DND-41 (cell line): Measurements from ENCODE around the gene NKTR.

Source experiments
- CTCF ChIP-seq: IDR thresholded peaks from 2 replicates; pipeline ENCODE4 v1.5.1; 2012; ENCODE audit warnings: borderline replicate concordance, low read length, moderate library complexity, mild to moderate bottlenecking; ENCODE audit not compliant: poor library complexity, severe bottlenecking; ENCODE audit errors: extremely low read depth
- EZH2 ChIP-seq: IDR thresholded peaks from 3 replicates; pipeline ENCODE4 v1.6.1; 2012; ENCODE audit warnings: borderline replicate concordance, low read depth, mild to moderate bottlenecking, moderate library complexity, low read length, inconsistent platforms; ENCODE audit not compliant: severe bottlenecking

GRCh38 chr3:42657675-42658074 is 57.2 kb downstream of the NKTR start:
- TF ChIP-seq CTCF = no peak
- no peak for TF ChIP-seq EZH2
